ENCODE data around the gene RASD2.

DNA sequence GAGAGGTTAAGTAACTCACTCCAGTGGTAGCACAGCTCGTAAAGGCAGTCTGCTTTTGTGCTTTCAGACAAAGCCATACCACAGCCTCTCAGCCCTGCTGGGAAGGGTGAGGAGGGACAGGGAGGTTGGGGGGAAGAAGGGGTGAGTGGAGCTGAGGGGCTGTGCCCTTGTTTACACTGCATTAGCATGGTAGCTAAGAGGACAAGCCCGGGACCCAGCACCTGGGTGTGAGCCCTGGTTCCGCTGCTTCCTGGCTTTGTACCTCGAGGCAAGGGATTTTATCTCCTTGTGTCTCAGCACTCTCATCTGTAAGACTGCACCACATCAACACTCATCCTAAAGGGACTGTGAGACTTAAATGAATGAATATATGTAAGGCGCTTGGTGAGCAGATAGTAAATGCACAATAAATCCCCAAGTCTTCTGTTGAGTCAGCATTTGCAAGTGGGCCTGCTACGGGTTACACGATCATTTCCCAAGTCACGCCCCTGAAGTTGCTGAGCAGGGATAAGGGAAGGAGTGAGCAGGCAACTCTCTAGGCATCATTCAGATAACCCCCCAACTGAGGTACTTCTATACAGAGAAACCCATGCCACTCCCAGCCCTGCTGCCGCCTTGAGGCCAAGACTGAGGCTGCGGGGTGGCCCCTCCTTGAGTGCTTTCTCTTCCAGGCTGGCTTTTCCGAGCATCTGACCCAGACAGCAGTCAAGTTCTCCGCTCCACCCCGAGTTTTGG is 7.5 kb downstream of the RASD2 start:
- TF ChIP-seq POLR2A (IDR thresholded peaks at IDR 0.05; ENCODE audit: low read depth, low read length), result no peak
- no peak for TF ChIP-seq TAF1 (IDR thresholded peaks at IDR 0.05; ENCODE audit: low read depth, low read length)
- TF ChIP-seq POLR2AphosphoS5 (IDR thresholded peaks at IDR 0.05; ENCODE audit: low read depth, low read length), result no peak
- TF ChIP-seq PAX5 (IDR thresholded peaks at IDR 0.05; ENCODE audit: insufficient read depth, low read length, severe bottlenecking), result no peak
